Measurements from ENCODE around the gene RBP5.

The RBP5 gene

GRCh38 chr12:7123806-7124522 lies 4.7 kb downstream of the RBP5 start:
- H3K36me3 ChIP-seq, result no peaks in the 10 kb centered on the region
- no peaks in the 10 kb centered on the region for H3K9me3 ChIP-seq
- H3K4me1 ChIP-seq, result peaks cover 3% of the 10 kb centered on the region; the same call in 1 of the 2 replicates
- no peak for TF ChIP-seq CTCF (IDR thresholded peaks at IDR 0.05; ENCODE audit: low read depth, low read length)
- no peak for DNase-seq
- H3K4me3 ChIP-seq (ENCODE audit: low read depth, low read length), result no peak overlapping the region
- H3K27me3 ChIP-seq, result no peaks in the 10 kb centered on the region

DNA sequence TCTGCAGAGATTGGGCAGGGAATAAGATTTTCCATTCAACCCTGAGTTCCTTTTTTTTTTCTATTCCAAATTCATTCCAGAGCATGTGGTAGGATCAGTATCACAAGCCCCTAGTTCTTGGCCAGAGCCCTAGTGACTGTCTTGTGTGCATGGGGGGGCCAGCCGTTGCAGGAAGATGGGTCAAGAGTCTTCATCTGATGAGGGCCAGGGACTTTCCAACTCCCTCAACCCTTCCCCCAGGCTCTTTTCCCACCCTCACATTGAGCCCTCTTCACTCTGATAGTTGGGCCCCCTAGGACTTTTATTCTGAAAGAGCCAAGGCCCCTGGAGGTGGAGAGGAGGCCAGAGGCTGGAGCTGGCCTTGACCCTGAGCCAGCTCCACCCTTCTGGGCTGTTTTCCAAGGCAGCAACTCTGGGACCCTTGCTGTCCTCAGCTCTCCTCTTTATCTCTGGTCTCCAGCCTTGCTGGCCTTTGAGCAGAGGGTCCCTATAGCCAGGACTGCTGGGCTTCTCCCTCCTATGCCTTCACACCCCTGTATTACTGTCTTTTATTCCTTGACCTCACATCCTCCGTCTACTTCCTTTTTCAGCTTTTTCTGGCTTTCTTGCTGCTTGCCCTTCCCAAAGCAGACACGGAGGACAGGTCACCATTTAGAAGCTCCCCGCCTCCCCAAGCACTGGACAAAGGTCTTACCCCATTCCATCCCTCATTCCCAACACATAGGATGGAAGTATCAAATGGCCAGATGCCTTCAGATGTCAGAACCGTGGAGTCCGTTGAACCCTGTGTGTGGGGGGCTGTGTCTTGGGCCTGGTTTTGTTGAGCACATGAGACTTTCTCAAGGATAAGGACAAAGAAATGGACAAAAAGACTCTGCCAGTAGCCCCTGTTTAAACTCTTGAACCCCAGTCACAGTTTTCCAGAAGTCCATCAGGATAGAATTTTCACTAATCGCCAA lies 5.6 kb downstream of the RBP5 start:
- no peak for DNase-seq
- Histone ChIP-seq H3K9me3 (no peaks in the 10 kb centered on the region), H3K36me3 (no peaks in the 10 kb centered on the region), H3K27me3 (no peaks in the 10 kb centered on the region), H3K4me3 (ENCODE audit: low read depth, low read length) (no peak overlapping the region), H3K4me1 (peaks cover 3% of the 10 kb centered on the region; the same call in 1 of the 2 replicates)
- TF ChIP-seq CTCF (IDR thresholded peaks at IDR 0.05; ENCODE audit: low read depth, low read length), result no peak

- no peaks in the 10 kb centered on the region for H3K27me3 ChIP-seq
- H3K4me3 ChIP-seq (ENCODE audit: low read depth, low read length), result no peak overlapping the region
- no peak for DNase-seq
- no peaks in the 10 kb centered on the region for H3K9me3 ChIP-seq
- H3K36me3 ChIP-seq, result no peaks in the 10 kb centered on the region
- no peak for TF ChIP-seq CTCF (IDR thresholded peaks at IDR 0.05; ENCODE audit: low read depth, low read length)
- peaks cover 3% of the 10 kb centered on the region; the same call in 1 of the 2 replicates for H3K4me1 ChIP-seq
Measured at GRCh38 chr12:7121324-7121723, 7.4 kb downstream of the RBP5 start.

DNA sequence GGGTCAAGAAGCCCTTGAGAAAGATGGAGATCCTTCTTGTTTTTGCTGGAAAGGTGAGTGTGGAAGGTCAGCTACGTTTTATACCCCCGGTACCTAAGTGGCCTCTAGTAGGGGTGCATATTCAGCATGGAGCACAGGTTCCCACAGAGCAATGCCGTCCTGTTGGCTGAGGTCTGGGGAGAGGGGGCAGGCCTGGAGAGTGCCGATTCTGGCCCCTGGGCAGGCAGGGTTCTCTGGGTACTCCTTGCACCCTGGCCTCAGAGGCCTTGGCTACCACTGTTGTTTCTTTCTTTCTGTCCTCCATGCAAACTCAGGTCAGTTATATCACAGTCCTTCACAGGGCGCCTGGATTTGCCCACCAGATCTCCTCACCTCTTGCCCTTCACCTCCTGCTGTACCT lies 8.5 kb downstream of the RBP5 start:
- Histone ChIP-seq H3K27me3 (no peaks in the 10 kb centered on the region), H3K9me3 (no peaks in the 10 kb centered on the region), H3K4me1 (peaks cover 3% of the 10 kb centered on the region; the same call in 1 of the 2 replicates), H3K36me3 (no peaks in the 10 kb centered on the region), H3K4me3 (ENCODE audit: low read depth, low read length) (no peak overlapping the region)
- DNase-seq, result no peak
- no peak for TF ChIP-seq CTCF (IDR thresholded peaks at IDR 0.05; ENCODE audit: low read depth, low read length)

DNA sequence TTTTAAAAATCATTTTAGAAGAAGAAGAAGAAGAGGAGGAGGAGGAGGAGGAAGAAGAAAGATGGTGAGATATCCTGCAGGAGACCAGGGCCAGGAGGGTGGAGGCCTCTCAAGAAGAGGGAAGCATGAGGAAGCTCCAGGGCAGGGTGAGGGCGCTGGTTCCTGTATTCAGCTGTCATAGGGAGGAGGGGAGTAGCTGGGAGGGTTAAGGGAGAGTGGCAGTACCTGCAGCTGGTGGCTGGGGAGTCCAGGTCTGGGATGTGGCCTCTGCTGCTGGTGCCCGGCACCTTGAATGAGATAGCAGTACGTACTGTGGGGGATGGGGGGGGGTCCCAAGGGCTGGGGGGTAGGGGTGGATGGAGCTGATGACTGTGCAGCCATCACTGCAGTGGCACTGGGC lies 9.8 kb downstream of the RBP5 start:
- no peaks in the 10 kb centered on the region for H3K27me3 ChIP-seq
- DNase-seq, result no peak

More for the DNA sequence above, 9.8 kb downstream of the RBP5 start:
- no peaks in the 10 kb centered on the region for H3K36me3 ChIP-seq
- H3K9me3 ChIP-seq, result no peaks in the 10 kb centered on the region
- no peak for TF ChIP-seq CTCF (IDR thresholded peaks at IDR 0.05; ENCODE audit: low read depth, low read length)
- no peak overlapping the region for H3K4me3 ChIP-seq (ENCODE audit: low read depth, low read length)
- H3K4me1 ChIP-seq, result peaks cover 3% of the 10 kb centered on the region; the same call in 1 of the 2 replicates

Measured in BE2C (cell line).